Fibroblast of villous mesenchyme (primary cell): ENCODE data around the gene UBE2N. TPM values are rescaled to one million over a fixed set of nuclear protein-coding genes. Genes with fewer than 3 reads are reported as not detected.

Source experiments
- DNase-seq: peaks from one replicate; pipeline ENCODE4 v3.0.0-alpha.2; 2010; ENCODE audit warnings: low read depth
- H3K4me3 ChIP-seq: 2 replicates; pipeline ENCODE4 v1.5.1; 2011; ENCODE audit warnings: low read depth, mild to moderate bottlenecking, low read length
- CTCF ChIP-seq: IDR thresholded peaks from 2 replicates; pipeline ENCODE4 v1.5.1; 2012; ENCODE audit warnings: low read depth, mild to moderate bottlenecking, low read length; ENCODE audit not compliant: insufficient read depth
- total RNA-seq: library from RNA; depleted of rRNA; stranded (reverse); fragments of >200 nt; gene quantifications from 2 replicates; pipeline ENCODE4 v1.2.3, GENCODE V29; 2012

The UBE2N gene
- total RNA-seq, 1 donor, result 104 TPM

GRCh38 chr12:93426412-93426805, 15.3 kb downstream of the UBE2N start:
- H3K4me3 ChIP-seq, result no peak overlapping the region
- TF ChIP-seq CTCF, result no peak
- DNase-seq, result no peak

- H3K4me3 ChIP-seq, result no peak overlapping the region
- no peak for DNase-seq
- TF ChIP-seq CTCF, result no peak
These were observed 15.9 kb downstream of the UBE2N start for GRCh38 chr12:93425736-93426411.

- no peak for DNase-seq
- H3K4me3 ChIP-seq, result no peak overlapping the region
- TF ChIP-seq CTCF, result no peak
These were observed 19.7 kb downstream of the UBE2N start for GRCh38 chr12:93422050-93422449.

GRCh38 chr12:93419388-93420034, 22.2 kb downstream of the UBE2N start:
- peak; percentile 56 for TF ChIP-seq CTCF
- peak; percentile 79 for DNase-seq
- no peak overlapping the region for H3K4me3 ChIP-seq

GRCh38 chr12:93417967-93418480, 23.7 kb downstream of the UBE2N start:
- TF ChIP-seq CTCF, result no peak
- H3K4me3 ChIP-seq, result no peak overlapping the region
- no peak for DNase-seq

- no peak overlapping the region for H3K4me3 ChIP-seq
- DNase-seq, result peak; percentile 50
- peak; percentile 2 for TF ChIP-seq CTCF
These were observed 25.9 kb downstream of the UBE2N start for GRCh38 chr12:93415723-93416464.
